ENCODE measurements around the gene MSGN1.
A peak's percentile ranks its signal among the peaks of the same experiment; 100 is the strongest.

MSGN1 gene

DNA sequence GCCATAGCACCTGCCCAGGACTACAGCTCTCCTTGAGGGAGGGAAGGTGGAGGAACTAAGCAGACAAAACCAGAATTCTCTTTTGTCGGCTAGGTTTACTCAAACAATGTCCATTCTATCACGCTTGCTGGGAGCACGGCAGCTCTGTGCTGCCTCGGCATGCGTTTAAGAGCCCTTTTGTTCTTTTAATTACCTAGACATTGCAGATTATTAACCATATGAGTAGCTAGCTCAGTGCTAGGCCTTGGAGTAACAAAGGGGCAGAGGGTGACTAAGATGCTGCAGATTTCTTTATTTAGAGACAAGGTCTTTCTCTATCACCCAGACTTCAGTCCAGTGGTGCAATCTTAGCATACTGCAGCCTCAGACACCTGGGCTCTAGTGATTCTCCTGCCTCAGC, 11.1 kb downstream of the MSGN1 start:
- Histone ChIP-seq H3K4me3 (ENCODE audit: low read length) (no peak overlapping the region), H3K27ac (ENCODE audit: low read length) (no peak overlapping the region), H3K4me1 (ENCODE audit: control insufficient read depth, low read depth, low read length) (peaks cover 17% of the 10 kb centered on the region), H3K9ac (ENCODE audit: low read length) (no peak overlapping the region), H3K27me3 (ENCODE audit: control insufficient read depth, insufficient read depth, low read length) (peaks cover 28% of the 10 kb centered on the region), H3K36me3 (ENCODE audit: control insufficient read depth, low read depth, low read length) (no peaks in the 10 kb centered on the region), H3K9me3 (ENCODE audit: control insufficient read depth, low read depth, low read length) (no peaks in the 10 kb centered on the region)

DNA sequence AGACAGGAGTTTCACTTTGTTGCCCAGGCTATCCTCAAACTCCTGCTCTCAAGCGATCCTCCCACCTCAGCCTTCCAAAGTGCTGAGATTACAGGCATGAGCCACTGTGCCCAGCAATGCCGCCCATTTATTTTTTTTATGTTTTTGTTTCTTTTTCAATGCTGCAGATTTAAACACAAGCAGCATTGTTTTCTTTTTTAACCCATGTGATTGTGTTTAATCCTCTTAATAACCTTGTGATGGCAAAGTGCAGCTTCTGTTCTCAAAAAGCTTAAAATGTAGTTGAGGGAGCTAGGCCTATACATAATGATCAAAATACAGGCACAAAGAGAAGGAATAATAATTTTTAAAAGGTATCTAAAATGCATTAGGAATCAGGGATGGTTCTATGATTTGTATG, 11.5 kb downstream of the MSGN1 start:
- H3K36me3 ChIP-seq (ENCODE audit: control insufficient read depth, low read depth, low read length) = no peaks in the 10 kb centered on the region
- peaks cover 14% of the 10 kb centered on the region for H3K4me1 ChIP-seq (ENCODE audit: control insufficient read depth, low read depth, low read length)
- no peak overlapping the region for H3K4me3 ChIP-seq (ENCODE audit: low read length)
- H3K27ac ChIP-seq (ENCODE audit: low read length) = no peak overlapping the region
- H3K27me3 ChIP-seq (ENCODE audit: control insufficient read depth, insufficient read depth, low read length) = peaks cover 28% of the 10 kb centered on the region
- no peak overlapping the region for H3K9ac ChIP-seq (ENCODE audit: low read length)
- no peaks in the 10 kb centered on the region for H3K9me3 ChIP-seq (ENCODE audit: control insufficient read depth, low read depth, low read length)

DNA sequence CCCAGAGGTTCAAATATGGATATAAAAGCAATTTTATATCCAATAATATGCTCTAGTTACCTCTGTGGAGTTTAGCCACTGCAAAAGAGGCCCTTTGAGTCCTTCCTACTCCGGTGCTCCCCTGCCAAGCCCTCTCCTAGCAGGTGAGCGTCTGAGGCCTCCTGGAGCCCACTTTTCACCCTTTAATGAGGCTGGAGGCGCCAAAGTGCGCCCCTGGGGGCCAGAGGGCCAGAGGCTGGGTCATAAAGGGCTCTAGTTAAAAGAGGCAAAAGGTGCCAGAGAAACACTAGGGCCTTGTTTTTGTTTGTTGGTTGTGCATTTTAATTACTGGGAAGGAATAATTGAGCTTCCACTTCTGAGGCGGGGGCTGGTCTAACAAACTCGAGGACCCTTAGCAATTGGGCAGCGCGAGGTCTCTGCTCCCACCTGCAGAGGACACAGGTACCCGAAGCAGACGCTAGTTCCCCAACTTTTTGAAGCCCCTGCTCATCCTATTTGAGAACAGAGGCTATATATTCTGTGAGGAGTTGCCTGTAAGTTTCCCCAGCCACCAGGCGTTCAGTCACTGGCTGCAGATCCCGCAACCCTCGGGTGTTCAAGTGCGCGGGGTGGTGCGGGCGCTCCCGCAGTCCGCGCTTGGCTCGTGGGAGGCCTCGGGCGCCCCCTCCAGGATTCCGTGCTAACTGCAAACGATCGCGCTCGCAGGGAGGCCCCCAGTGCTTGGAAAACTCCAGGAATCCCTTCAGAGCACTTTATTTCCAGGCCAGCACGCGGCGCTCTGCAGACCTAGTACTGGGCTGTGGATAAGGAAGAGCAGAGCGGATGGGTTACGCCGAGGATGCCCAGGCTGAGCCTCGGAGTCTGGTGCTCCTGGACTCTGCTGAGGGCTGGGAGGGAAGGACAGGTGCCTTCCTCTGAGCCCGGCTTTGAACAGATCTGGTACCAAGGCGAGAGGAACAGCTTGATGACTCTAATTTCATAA, 14.1 kb downstream of the MSGN1 start:
- Histone ChIP-seq H3K9ac (ENCODE audit: low read length) (no peak overlapping the region), H3K4me3 (ENCODE audit: low read length) (peak overlapping the region; percentile 42), H3K27me3 (ENCODE audit: control insufficient read depth, insufficient read depth, low read length) (peaks cover 28% of the 10 kb centered on the region), H3K9me3 (ENCODE audit: control insufficient read depth, low read depth, low read length) (no peaks in the 10 kb centered on the region), H3K27ac (ENCODE audit: low read length) (no peak overlapping the region), H3K4me1 (ENCODE audit: control insufficient read depth, low read depth, low read length) (peaks cover 14% of the 10 kb centered on the region), H3K36me3 (ENCODE audit: control insufficient read depth, low read depth, low read length) (no peaks in the 10 kb centered on the region)

DNA sequence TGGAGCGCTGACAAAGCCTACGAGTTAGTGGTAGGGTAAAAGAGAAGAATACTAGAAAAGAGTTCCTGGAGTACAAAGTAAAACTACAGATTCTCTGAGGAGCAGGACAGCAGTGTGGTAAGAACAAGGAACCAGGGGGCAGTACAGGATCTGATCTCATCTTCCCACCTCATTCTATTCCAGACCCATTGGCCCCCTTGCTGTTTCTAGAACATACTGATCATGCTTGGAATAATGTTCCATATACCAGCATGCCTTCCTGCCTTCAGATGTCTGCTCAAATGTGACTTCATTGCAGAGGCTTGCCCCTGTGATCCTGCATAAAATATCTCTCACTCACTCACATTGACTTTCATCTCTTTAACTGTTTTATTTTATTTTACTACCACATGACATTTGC, 19.3 kb downstream of the MSGN1 start:
- Histone ChIP-seq H3K27me3 (ENCODE audit: control insufficient read depth, insufficient read depth, low read length) (peaks cover 8% of the 10 kb centered on the region), H3K4me1 (ENCODE audit: control insufficient read depth, low read depth, low read length) (peaks cover 5% of the 10 kb centered on the region), H3K36me3 (ENCODE audit: control insufficient read depth, low read depth, low read length) (no peaks in the 10 kb centered on the region), H3K9me3 (ENCODE audit: control insufficient read depth, low read depth, low read length) (no peaks in the 10 kb centered on the region), H3K27ac (ENCODE audit: low read length) (no peak overlapping the region), H3K9ac (ENCODE audit: low read length) (no peak overlapping the region), H3K4me3 (ENCODE audit: low read length) (no peak overlapping the region)

DNA sequence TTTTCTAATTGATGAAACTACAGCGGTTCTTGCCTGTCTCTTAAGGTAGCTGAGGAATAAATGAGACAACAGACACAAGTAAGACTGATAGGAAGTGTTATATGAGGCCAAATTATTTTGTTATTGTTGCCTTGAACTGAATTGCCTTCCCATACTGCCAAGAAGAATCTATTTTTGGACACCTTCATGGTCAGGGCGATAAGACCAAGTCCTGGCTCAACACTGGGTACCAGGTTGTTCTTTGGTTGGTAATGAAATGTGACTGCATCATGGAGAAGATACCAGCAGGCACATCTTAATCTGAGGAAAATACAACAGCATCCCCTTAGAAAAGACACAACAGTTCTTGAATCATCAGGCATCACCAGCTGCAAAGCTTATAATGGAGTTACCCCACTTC, 23.7 kb downstream of the MSGN1 start:
- H3K9me3 ChIP-seq (ENCODE audit: control insufficient read depth, low read depth, low read length) = no peaks in the 10 kb centered on the region
- H3K27ac ChIP-seq (ENCODE audit: low read length) = no peak overlapping the region
- no peaks in the 10 kb centered on the region for H3K4me1 ChIP-seq (ENCODE audit: control insufficient read depth, low read depth, low read length)
- H3K4me3 ChIP-seq (ENCODE audit: low read length) = no peak overlapping the region
- no peak overlapping the region for H3K9ac ChIP-seq (ENCODE audit: low read length)
- H3K27me3 ChIP-seq (ENCODE audit: control insufficient read depth, insufficient read depth, low read length) = no peaks in the 10 kb centered on the region
- H3K36me3 ChIP-seq (ENCODE audit: control insufficient read depth, low read depth, low read length) = no peaks in the 10 kb centered on the region

DNA sequence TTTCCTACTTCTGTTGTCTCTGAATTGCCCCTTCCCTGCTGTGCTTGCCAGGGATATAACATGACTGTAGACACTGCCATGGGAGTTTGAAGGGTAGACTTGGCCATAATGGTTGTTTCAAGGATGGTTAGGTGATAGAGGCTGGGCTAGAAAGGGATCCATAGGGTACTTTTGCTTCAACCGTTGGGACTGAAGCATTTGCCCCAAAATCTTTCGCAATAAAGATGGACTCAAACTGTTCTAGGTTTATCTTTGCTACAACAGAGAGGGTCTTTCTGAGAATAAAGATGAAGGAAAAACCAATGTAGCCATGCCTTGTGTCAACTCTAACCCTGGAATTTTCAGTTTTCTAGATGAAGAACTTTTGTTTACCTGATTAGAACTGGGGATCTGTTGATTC, 27.2 kb downstream of the MSGN1 start:
- H3K4me3 ChIP-seq (ENCODE audit: low read length) = no peak overlapping the region
- H3K4me1 ChIP-seq (ENCODE audit: control insufficient read depth, low read depth, low read length) = no peaks in the 10 kb centered on the region
- no peaks in the 10 kb centered on the region for H3K9me3 ChIP-seq (ENCODE audit: control insufficient read depth, low read depth, low read length)
- no peak overlapping the region for H3K27ac ChIP-seq (ENCODE audit: low read length)
- H3K27me3 ChIP-seq (ENCODE audit: control insufficient read depth, insufficient read depth, low read length) = no peaks in the 10 kb centered on the region
- no peak overlapping the region for H3K9ac ChIP-seq (ENCODE audit: low read length)
- no peaks in the 10 kb centered on the region for H3K36me3 ChIP-seq (ENCODE audit: control insufficient read depth, low read depth, low read length)

DNA sequence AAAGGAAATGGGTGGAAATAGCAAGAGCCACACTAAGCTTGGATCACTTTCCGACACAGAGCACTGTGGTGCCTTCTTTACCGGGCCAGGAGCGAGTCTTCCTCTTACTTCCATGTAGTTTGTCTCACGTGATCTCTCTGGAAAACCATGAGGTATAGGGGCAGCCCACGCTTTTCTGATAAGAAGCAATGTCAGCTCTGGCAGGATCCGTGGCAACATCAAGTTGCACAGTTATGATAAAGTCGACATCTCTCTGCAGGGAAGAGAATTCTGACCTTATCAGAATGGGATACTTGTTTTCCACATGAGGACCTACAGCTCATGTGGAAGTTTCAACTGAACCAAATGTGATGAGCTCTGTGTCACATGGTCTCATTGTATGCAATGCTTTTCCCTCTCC, 29.5 kb downstream of the MSGN1 start:
- Histone ChIP-seq H3K4me1 (ENCODE audit: control insufficient read depth, low read depth, low read length) (no peaks in the 10 kb centered on the region), H3K36me3 (ENCODE audit: control insufficient read depth, low read depth, low read length) (no peaks in the 10 kb centered on the region), H3K9ac (ENCODE audit: low read length) (no peak overlapping the region), H3K27ac (ENCODE audit: low read length) (no peak overlapping the region), H3K27me3 (ENCODE audit: control insufficient read depth, insufficient read depth, low read length) (no peaks in the 10 kb centered on the region), H3K4me3 (ENCODE audit: low read length) (no peak overlapping the region), H3K9me3 (ENCODE audit: control insufficient read depth, low read depth, low read length) (no peaks in the 10 kb centered on the region)

DNA sequence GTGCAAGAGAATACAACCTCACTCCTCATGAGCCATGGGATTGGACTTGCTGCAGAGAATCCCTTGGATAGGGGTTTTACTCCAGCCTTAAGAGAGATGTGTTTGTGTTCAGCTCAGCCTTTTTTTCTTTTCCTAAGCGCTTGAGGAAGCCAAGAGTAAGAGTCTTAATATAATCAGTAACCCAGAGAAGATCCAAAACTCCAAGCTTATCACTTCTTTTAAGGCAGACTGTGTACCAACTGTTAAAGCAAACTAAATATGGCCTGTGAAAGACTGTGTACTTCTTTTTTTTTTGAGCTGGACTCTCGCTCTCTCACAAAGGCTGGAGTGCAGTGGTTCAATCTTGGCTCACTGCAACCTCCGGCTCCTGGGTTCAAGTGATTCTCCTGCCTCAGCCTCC, 30.4 kb downstream of the MSGN1 start:
- Histone ChIP-seq H3K27me3 (ENCODE audit: control insufficient read depth, insufficient read depth, low read length) (no peaks in the 10 kb centered on the region), H3K9ac (ENCODE audit: low read length) (no peak overlapping the region), H3K9me3 (ENCODE audit: control insufficient read depth, low read depth, low read length) (no peaks in the 10 kb centered on the region), H3K27ac (ENCODE audit: low read length) (no peak overlapping the region), H3K36me3 (ENCODE audit: control insufficient read depth, low read depth, low read length) (no peaks in the 10 kb centered on the region), H3K4me3 (ENCODE audit: low read length) (no peak overlapping the region), H3K4me1 (ENCODE audit: control insufficient read depth, low read depth, low read length) (no peaks in the 10 kb centered on the region)

DNA sequence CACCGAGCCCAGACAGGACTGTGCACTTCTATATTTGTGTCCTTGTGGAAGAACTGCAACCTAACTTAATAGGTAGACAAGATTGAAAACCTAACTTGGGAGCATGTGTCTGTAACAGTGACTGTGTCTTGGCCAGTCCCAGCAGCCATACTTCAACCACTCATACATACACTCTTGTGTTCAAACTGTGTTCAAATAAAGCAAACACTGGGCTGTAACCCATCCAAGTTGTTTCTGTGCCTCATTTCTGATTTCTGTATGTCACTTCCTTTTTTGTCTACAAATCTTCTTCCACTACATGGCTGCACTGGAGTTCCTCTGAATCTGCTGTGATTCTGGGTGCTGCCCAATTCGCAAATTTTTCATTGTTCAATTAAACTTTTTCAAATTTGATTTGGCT, 31.0 kb downstream of the MSGN1 start:
- Histone ChIP-seq H3K27me3 (ENCODE audit: control insufficient read depth, insufficient read depth, low read length) (no peaks in the 10 kb centered on the region), H3K9ac (ENCODE audit: low read length) (no peak overlapping the region), H3K4me1 (ENCODE audit: control insufficient read depth, low read depth, low read length) (no peaks in the 10 kb centered on the region), H3K36me3 (ENCODE audit: control insufficient read depth, low read depth, low read length) (no peaks in the 10 kb centered on the region), H3K4me3 (ENCODE audit: low read length) (no peak overlapping the region), H3K9me3 (ENCODE audit: control insufficient read depth, low read depth, low read length) (no peaks in the 10 kb centered on the region), H3K27ac (ENCODE audit: low read length) (no peak overlapping the region)

DNA sequence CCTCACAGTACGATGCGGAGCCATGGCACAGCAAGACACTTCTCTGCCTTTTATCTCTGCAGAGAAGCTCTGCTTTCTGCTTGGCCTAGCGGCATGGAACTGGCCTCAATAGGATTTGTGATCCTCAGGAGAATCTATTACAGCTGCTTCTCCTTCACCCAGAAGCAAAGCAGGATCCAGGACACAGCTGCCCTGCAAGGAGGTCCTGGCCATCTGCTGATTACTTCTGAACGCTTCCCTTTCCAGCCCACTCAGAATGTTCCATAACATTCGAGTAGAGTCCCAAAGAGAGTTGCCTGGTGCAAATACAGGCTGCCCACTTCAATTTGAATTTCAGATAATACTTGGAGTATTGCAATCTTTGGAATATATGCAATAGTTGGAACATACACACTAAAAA, 33.0 kb downstream of the MSGN1 start:
- Histone ChIP-seq H3K4me3 (ENCODE audit: low read length) (no peak overlapping the region), H3K9me3 (ENCODE audit: control insufficient read depth, low read depth, low read length) (no peaks in the 10 kb centered on the region), H3K9ac (ENCODE audit: low read length) (no peak overlapping the region), H3K36me3 (ENCODE audit: control insufficient read depth, low read depth, low read length) (no peaks in the 10 kb centered on the region), H3K27me3 (ENCODE audit: control insufficient read depth, insufficient read depth, low read length) (no peaks in the 10 kb centered on the region), H3K4me1 (ENCODE audit: control insufficient read depth, low read depth, low read length) (no peaks in the 10 kb centered on the region), H3K27ac (ENCODE audit: low read length) (no peak overlapping the region)

DNA sequence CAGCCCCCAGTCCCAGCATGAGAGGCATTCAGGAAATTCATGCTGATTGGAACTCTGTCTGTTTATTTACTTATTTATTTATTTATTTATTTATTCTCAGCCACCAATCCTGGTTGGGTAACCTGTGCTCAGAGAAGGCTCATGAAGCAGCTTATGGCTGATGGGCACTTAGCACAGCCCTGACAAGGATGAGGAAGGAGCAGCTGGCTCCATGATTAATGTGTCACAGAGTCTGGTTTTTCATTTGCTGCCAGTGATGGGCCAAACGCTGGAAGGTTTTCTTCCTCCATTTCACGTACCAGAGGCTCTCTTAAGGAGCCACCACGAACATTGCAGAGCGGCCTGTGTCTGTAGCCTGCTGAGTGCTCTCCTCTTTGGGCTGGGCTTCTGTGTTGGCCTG, 33.9 kb downstream of the MSGN1 start:
- no peak overlapping the region for H3K27ac ChIP-seq (ENCODE audit: low read length)
- no peak overlapping the region for H3K9ac ChIP-seq (ENCODE audit: low read length)
- H3K27me3 ChIP-seq (ENCODE audit: control insufficient read depth, insufficient read depth, low read length) = no peaks in the 10 kb centered on the region
- no peaks in the 10 kb centered on the region for H3K4me1 ChIP-seq (ENCODE audit: control insufficient read depth, low read depth, low read length)
- H3K9me3 ChIP-seq (ENCODE audit: control insufficient read depth, low read depth, low read length) = no peaks in the 10 kb centered on the region
- no peak overlapping the region for H3K4me3 ChIP-seq (ENCODE audit: low read length)
- H3K36me3 ChIP-seq (ENCODE audit: control insufficient read depth, low read depth, low read length) = no peaks in the 10 kb centered on the region

All from iPS-18a (cell line).